Astrocyte (in vitro differentiated cells and primary cell): ENCODE data around the gene KCNMA1. TPM values are rescaled to one million over a fixed set of nuclear protein-coding genes. Genes with fewer than 3 reads are reported as not detected.

Experiments used
- DNase-seq: peaks from one replicate; pipeline ENCODE4 v3.0.0-alpha.2; 2010; ENCODE audit warnings: low read depth
- FAIRE-seq: peaks from 2 replicates; lab custom pipeline; 2011; peaks lifted over from hg19 to GRCh38; lab: Jason Lieb, UNC
- H2AFZ ChIP-seq: 2 replicates; pipeline ENCODE4 v1.6.0; 2012; ENCODE audit warnings: low read depth, low read length, inconsistent platforms
- H3K27ac ChIP-seq: 2 replicates; pipeline ENCODE4 v1.5.1; 2011; ENCODE audit warnings: low read depth, low read length, inconsistent platforms
- H3K27me3 ChIP-seq: 2 replicates; pipeline ENCODE4 v1.6.0; 2011; ENCODE audit warnings: low read length, inconsistent platforms; ENCODE audit not compliant: insufficient read depth
- H3K36me3 ChIP-seq: 2 replicates; pipeline ENCODE4 v1.5.1; 2011; ENCODE audit warnings: low read length, inconsistent platforms; ENCODE audit not compliant: insufficient read depth
- H3K4me1 ChIP-seq: 2 replicates; pipeline ENCODE4 v1.5.1; 2011; ENCODE audit warnings: low read length, inconsistent platforms; ENCODE audit not compliant: insufficient read depth
- H3K4me2 ChIP-seq: 2 replicates; pipeline ENCODE4 v1.6.0; 2012; ENCODE audit warnings: low read length, inconsistent platforms
- H3K4me3 ChIP-seq: 2 replicates; pipeline ENCODE4 v1.5.1; 2011; ENCODE audit warnings: low read depth, mild to moderate bottlenecking, low read length, inconsistent platforms; ENCODE audit not compliant: insufficient read depth
- H3K79me2 ChIP-seq: 2 replicates; pipeline ENCODE4 v1.6.0; 2012; ENCODE audit warnings: mild to moderate bottlenecking, low read length, inconsistent platforms; ENCODE audit not compliant: insufficient read depth
- H3K9ac ChIP-seq: 2 replicates; pipeline ENCODE4 v1.6.0; 2012; ENCODE audit warnings: mild to moderate bottlenecking, low read length, inconsistent platforms
- H3K9me3 ChIP-seq: 2 replicates; pipeline ENCODE4 v1.5.1; 2012; ENCODE audit warnings: low read depth, mild to moderate bottlenecking, low read length, inconsistent platforms; ENCODE audit not compliant: insufficient read depth
- H4K20me1 ChIP-seq: 2 replicates; pipeline ENCODE4 v1.6.0; 2012; ENCODE audit warnings: low read length, inconsistent platforms; ENCODE audit not compliant: insufficient read depth
- H3K27ac Mint-ChIP-seq: one replicate; pipeline ENCODE4 v1.8.0; 2021; ENCODE audit warnings: mild to moderate bottlenecking, mixed read lengths; ENCODE audit not compliant: unreplicated experiment
- H3K27me3 Mint-ChIP-seq: one replicate; pipeline ENCODE4 v1.8.0; 2021; ENCODE audit warnings: low read depth, mixed read lengths; ENCODE audit not compliant: unreplicated experiment
- H3K36me3 Mint-ChIP-seq: one replicate; pipeline ENCODE4 v1.8.0; 2021; ENCODE audit warnings: low read depth, mixed read lengths; ENCODE audit not compliant: unreplicated experiment
- H3K4me1 Mint-ChIP-seq: one replicate; pipeline ENCODE4 v1.8.0; 2021; ENCODE audit warnings: low read depth, mixed read lengths; ENCODE audit not compliant: unreplicated experiment
- H3K4me3 Mint-ChIP-seq: one replicate; pipeline ENCODE4 v1.8.0; 2021; ENCODE audit warnings: mild to moderate bottlenecking, moderate library complexity, mixed read lengths; ENCODE audit not compliant: unreplicated experiment
- H3K9me3 Mint-ChIP-seq: one replicate; pipeline ENCODE4 v1.8.0; 2021; ENCODE audit warnings: mild to moderate bottlenecking, mixed read lengths; ENCODE audit not compliant: unreplicated experiment
- EZH2 ChIP-seq: IDR thresholded peaks from 2 replicates; pipeline ENCODE4 v1.6.1; 2012; ENCODE audit warnings: mild to moderate bottlenecking, low read length, inconsistent platforms; ENCODE audit not compliant: insufficient read depth
- total RNA-seq: library from RNA; stranded (reverse); gene quantifications from 2 replicates; pipeline ENCODE4 v1.2.1, GENCODE V29; 2021
- TF ChIP-seq, protein P1 (sequence below): IDR thresholded peaks from 2 replicates; pipeline ENCODE4 v1.5.1; 2011; ENCODE audit warnings: low read depth, mild to moderate bottlenecking, inconsistent platforms, low read length, moderate library complexity; ENCODE audit not compliant: insufficient read depth

KCNMA1 gene
- total RNA-seq, 1 donor from 2014 or later = 45.8 TPM

DNA sequence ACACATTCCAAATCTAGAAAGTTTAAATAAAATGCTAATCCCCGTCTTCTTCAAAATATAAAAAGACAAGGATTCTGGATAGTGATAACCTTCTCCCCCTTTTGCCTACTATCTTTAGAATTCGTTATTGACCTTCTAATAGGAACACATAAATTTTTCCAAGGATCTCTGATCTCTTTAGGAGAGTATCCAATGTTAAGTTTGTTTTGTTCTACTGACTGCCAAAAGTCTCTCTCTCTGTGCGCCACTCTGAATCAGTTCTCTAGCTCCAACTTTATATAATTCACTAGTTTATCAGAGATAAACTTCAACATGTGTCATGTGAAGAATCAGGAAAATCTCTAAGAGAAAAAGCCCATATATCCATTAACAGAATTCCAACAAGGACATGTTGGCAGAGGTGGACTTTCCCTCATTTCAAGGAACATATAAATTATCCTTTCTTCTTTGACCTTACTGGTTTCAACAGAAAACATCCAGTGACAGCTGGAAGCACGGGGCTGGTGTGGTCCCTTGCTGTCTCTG, 615.6 kb downstream of the KCNMA1 start:
- H3K4me3 ChIP-seq = no peak overlapping the region
- H4K20me1 ChIP-seq = no peaks in the 10 kb centered on the region
- FAIRE-seq (no peak), DNase-seq (no peak)
- Mint-ChIP-seq H3K9me3 (no peaks in the 10 kb centered on the region), H3K27me3 (no peaks in the 10 kb centered on the region), H3K27ac (no peak overlapping the region), H3K36me3 (peaks cover 2% of the 10 kb centered on the region), H3K4me1 (no peaks in the 10 kb centered on the region), H3K4me3 (no peak overlapping the region)
- H2AFZ ChIP-seq = no peak overlapping the region
- no peaks in the 10 kb centered on the region for H3K36me3 ChIP-seq
- H3K4me2 ChIP-seq = no peak overlapping the region
- no peak for TF ChIP-seq EZH2
- TF ChIP-seq, protein P1, sequence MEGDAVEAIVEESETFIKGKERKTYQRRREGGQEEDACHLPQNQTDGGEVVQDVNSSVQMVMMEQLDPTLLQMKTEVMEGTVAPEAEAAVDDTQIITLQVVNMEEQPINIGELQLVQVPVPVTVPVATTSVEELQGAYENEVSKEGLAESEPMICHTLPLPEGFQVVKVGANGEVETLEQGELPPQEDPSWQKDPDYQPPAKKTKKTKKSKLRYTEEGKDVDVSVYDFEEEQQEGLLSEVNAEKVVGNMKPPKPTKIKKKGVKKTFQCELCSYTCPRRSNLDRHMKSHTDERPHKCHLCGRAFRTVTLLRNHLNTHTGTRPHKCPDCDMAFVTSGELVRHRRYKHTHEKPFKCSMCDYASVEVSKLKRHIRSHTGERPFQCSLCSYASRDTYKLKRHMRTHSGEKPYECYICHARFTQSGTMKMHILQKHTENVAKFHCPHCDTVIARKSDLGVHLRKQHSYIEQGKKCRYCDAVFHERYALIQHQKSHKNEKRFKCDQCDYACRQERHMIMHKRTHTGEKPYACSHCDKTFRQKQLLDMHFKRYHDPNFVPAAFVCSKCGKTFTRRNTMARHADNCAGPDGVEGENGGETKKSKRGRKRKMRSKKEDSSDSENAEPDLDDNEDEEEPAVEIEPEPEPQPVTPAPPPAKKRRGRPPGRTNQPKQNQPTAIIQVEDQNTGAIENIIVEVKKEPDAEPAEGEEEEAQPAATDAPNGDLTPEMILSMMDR = no peak
- H3K79me2 ChIP-seq = no peaks in the 10 kb centered on the region
- no peaks in the 10 kb centered on the region for H3K4me1 ChIP-seq
- H3K9ac ChIP-seq = no peak overlapping the region
- H3K27me3 ChIP-seq = no peaks in the 10 kb centered on the region
- no peak overlapping the region for H3K27ac ChIP-seq
- no peaks in the 10 kb centered on the region for H3K9me3 ChIP-seq

DNA sequence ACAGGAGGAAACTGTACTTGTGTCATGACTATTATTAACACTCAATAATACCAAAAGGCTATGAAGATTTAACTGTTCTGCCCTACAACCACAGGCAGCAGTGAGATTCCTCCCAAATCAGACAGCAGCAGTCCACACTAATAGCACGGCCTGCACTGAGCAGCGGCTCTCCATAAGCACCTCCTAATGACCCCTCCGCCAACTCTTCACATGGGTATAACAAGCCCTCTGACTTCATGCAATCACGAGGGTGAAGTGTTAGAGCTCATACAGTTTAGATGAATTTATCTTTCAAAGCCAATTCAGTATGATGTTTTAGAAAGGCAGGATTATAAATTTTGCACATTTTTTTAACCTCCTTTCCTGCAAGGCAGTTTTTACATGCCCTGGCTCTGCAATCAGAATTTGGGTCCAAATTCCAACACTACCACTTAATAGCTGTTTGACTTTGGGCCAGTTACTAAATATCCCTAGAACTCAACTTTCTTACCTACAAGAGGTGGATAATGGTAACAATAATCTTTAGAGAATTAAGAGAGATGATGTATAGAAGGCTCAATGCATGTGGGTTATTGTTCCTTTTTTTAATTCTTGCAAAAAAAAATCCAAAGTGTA, 617.1 kb downstream of the KCNMA1 start:
- Histone ChIP-seq H3K27ac (no peak overlapping the region), H3K4me1 (no peaks in the 10 kb centered on the region), H3K9me3 (no peaks in the 10 kb centered on the region), H3K79me2 (no peaks in the 10 kb centered on the region), H3K36me3 (no peaks in the 10 kb centered on the region), H3K4me2 (no peak overlapping the region), H2AFZ (no peak overlapping the region), H3K4me3 (no peak overlapping the region), H4K20me1 (no peaks in the 10 kb centered on the region), H3K27me3 (no peaks in the 10 kb centered on the region), H3K9ac (no peak overlapping the region)
- H3K4me1 Mint-ChIP-seq = no peaks in the 10 kb centered on the region
- TF ChIP-seq EZH2 = no peak
- TF ChIP-seq, protein P1 = no peak
- H3K4me3 Mint-ChIP-seq = no peak overlapping the region
- FAIRE-seq = no peak
- no peaks in the 10 kb centered on the region for H3K27me3 Mint-ChIP-seq
- peaks cover 1% of the 10 kb centered on the region for H3K9me3 Mint-ChIP-seq
- no peak for DNase-seq
- peaks cover 9% of the 10 kb centered on the region for H3K36me3 Mint-ChIP-seq
- no peak overlapping the region for H3K27ac Mint-ChIP-seq

DNA sequence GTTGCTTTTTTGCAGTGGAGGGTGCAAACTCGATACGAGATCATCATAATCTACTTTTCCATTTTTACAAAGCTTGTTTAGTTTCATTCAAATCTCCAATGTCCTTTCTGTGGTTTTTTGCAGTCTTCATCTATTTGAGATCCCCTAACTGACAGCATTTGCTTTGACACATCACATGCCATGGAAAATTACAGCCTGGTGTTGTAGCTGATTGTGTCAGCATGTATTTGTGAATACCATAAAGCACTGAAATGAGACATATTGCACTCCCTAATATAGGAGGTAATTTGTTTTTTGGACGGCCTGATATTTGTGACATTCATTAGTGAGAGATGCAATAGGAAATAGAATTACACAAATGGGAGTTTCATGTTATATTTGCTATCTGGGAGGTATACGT, 620.8 kb downstream of the KCNMA1 start:
- no peaks in the 10 kb centered on the region for H4K20me1 ChIP-seq
- no peaks in the 10 kb centered on the region for H3K27me3 Mint-ChIP-seq
- no peak overlapping the region for H3K9ac ChIP-seq
- FAIRE-seq = no peak
- H3K27ac ChIP-seq = no peak overlapping the region
- no peak overlapping the region for H3K4me2 ChIP-seq
- H2AFZ ChIP-seq = no peak overlapping the region
- peaks cover 1% of the 10 kb centered on the region for H3K9me3 Mint-ChIP-seq
- H3K9me3 ChIP-seq = no peaks in the 10 kb centered on the region
- no peaks in the 10 kb centered on the region for H3K36me3 ChIP-seq
- TF ChIP-seq, protein P1 = no peak
- H3K4me3 ChIP-seq = no peak overlapping the region
- no peak for DNase-seq
- H3K27me3 ChIP-seq = no peaks in the 10 kb centered on the region
- H3K36me3 Mint-ChIP-seq = peaks cover 9% of the 10 kb centered on the region
- no peaks in the 10 kb centered on the region for H3K4me1 Mint-ChIP-seq
- H3K79me2 ChIP-seq = no peaks in the 10 kb centered on the region
- no peak overlapping the region for H3K27ac Mint-ChIP-seq
- no peaks in the 10 kb centered on the region for H3K4me1 ChIP-seq
- no peak overlapping the region for H3K4me3 Mint-ChIP-seq
